T follicular helper cell (primary cell): ENCODE measurements around the gene TEDC2.
A peak's percentile ranks its signal among the peaks of the same experiment; 100 is the strongest.

Experiments used
- DNase-seq: peaks from one replicate; pipeline ENCODE4 v3.0.0-alpha.2; 2020; ENCODE audit warnings: low read depth

TEDC2 gene

GRCh38 chr16:2513405-2514332, 53.8 kb downstream of the TEDC2 start, which contains the start of gene ATP6V0C:
ATP6V0C (plus strand) TSS chr16:2513952; CDS start chr16:2514104, 152 bp downstream.
- DNase-seq, result peak; percentile 85
